GM20000 (cell line): ENCODE results near the gene LGALS7.

ENCODE experiments used
- DNase-seq: peaks from one replicate; pipeline ENCODE4 v3.0.0; 2012; ENCODE audit warnings: low spot score
- TF ChIP-seq, protein P1 (sequence below): IDR thresholded peaks from 2 replicates; pipeline ENCODE4 v1.5.1; 2012; ENCODE audit warnings: mild to moderate bottlenecking, control low read depth; ENCODE audit errors: extremely low read depth, missing control alignments

The LGALS7 gene

DNA sequence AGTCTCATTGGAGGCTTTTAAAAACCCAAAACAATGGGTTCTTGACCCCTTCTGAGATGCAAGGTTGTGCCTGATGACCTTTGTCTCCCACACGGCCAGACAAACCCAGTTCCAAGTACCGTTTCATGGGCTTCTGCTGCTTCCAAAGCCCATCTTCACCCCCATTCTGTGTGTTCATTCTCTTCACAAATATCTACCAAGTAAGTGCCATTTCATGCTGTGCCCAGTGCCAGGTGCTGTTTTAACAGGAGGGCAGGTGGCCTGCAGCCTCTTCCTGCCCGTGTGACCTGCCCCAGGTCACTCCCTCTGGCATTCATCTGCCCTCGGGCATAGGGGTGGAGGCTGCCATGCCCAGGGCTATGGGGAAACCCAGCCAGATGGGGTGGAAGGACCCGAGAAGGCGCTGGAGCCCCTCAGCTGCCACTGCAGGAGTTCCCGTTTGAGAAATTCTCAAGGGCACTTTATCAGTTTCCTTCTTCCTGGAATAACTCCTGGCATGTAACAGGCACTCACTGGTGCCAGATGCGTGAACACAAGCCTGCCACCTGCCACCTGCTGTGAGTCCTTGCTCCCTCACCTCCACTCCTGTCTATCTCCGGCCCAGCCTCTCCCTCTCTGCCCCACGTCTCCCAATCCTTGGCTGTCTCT, 41.5 kb downstream of the LGALS7 start:
- TF ChIP-seq, protein P1, sequence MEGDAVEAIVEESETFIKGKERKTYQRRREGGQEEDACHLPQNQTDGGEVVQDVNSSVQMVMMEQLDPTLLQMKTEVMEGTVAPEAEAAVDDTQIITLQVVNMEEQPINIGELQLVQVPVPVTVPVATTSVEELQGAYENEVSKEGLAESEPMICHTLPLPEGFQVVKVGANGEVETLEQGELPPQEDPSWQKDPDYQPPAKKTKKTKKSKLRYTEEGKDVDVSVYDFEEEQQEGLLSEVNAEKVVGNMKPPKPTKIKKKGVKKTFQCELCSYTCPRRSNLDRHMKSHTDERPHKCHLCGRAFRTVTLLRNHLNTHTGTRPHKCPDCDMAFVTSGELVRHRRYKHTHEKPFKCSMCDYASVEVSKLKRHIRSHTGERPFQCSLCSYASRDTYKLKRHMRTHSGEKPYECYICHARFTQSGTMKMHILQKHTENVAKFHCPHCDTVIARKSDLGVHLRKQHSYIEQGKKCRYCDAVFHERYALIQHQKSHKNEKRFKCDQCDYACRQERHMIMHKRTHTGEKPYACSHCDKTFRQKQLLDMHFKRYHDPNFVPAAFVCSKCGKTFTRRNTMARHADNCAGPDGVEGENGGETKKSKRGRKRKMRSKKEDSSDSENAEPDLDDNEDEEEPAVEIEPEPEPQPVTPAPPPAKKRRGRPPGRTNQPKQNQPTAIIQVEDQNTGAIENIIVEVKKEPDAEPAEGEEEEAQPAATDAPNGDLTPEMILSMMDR: no peak
- no peak for DNase-seq

DNA sequence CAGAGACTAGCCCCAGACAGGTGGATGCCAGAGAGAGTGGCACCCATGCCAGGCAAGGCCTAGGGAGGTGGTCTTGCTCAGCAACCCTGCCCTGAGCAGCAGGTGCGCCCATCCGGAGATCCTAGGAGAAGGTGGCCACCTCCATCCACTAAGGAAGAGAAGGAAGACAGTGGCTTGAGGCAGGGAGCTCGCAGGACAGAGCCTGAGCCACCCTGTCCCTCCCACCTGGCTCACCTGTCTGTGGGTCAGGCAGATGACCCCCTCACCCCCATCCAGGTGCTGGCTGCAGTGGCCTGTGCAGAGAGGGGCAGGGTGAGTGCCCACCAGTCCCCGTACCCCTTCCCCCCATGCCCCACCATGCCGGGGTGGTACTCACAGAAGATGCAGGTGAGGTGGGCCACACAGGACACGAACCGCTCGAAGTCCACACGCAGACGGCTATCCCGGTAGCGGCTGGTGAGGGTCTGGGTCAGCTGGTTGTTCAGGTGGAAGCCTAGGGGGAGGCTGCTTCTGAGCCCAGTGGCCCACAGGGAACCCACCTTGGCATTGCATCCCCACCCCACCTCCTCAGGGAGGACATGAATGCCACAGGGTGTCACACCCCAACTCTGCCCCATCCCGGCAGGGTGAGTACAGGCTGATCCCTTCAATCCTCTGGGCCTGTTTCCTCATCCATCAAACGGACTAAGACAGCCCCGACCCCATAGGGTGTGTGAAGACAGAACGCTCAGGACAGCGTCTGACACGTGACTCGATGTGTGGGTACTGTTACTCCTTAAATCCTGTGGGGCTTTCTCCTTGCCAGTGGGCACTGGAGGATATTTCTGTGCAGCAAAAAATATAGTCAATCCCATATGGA, 42.4 kb downstream of the LGALS7 start:
- TF ChIP-seq, protein P1: no peak
- no peak for DNase-seq

- no peak for DNase-seq
- TF ChIP-seq, protein P1: no peak
These were observed 42.9 kb downstream of the LGALS7 start for GRCh38 chr19:38730470-38730730.

GRCh38 chr19:38729653-38730469, 43.5 kb downstream of the LGALS7 start:
- TF ChIP-seq, protein P1: peak; percentile 85
- DNase-seq: peak; percentile 81

DNA sequence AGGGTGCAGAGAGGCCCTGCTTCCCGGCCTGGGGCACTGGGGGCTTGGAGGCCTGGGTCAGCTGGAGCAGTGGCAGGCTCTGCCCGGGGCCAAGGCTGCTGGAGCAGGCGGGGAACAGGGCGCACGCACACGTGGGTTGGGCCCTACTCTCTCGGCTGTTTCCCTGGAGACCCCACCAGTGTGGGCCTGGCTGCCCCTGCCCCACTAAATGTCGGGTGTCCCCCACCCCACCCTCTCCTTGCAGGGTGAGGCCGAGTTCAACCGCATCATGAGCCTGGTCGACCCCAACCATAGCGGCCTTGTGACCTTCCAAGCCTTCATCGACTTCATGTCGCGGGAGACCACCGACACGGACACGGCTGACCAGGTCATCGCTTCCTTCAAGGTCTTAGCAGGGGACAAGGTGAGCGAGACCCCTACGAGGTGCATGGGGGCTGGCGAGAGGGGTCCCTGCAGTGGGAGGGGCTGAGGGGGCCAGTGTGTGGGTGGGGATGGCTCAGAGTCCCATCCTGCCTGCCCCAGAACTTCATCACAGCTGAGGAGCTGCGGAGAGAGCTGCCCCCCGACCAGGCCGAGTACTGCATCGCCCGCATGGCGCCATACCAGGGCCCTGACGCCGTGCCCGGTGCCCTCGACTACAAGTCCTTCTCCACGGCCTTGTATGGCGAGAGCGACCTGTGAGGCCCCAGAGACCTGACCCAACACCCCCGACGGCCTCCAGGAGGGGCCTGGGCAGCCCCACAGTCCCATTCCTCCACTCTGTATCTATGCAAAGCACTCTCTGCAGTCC, 44.4 kb downstream of the LGALS7 start:
- TF ChIP-seq, protein P1: no peak
- DNase-seq: no peak

DNA sequence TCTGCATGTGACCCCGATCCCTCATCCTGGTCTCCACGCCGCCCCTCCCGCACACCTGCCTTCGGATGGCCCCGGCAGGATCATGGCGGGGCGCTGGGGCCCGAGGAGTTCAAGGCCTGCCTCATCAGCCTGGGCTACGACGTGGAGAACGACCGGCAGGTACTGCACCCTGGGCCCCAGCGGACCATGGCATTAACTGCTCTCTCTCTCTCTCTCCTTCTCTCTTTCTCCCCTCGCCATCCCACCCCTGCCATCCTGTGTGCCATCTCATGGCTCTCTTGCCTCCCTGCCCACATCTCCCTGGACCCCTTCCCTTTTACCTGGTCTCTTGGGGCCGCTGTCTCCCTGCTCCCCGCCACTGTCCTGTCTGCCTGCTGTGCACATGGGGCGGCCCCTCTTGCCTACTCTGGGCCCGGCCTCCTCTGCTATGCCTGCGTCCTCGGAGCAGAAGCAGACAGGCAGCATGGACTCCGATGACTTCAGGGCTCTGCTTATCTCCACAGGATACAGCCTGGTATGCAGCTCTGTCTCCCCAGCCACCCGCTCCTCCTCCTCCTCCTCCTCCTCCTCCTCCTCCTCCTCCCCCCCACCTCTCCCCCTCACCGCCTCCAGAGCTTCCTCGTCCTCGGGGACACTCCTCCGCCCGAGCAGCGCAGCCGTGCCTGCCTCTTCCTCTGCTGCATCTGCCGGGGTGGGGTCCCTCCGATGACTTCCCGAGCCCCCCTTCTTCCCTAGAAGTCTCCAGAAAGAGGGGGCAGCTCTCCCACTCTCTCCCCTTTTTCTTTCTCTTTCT, 45.3 kb downstream of the LGALS7 start:
- TF ChIP-seq, protein P1: no peak
- DNase-seq: no peak
